NCI-H748 (cell line): ENCODE results near the gene VPS13A.
"Not testable (repeated sequence)": the region's sequence is repeated elsewhere in the genome, so short reads cannot be mapped to it uniquely, and the experiment has no call there.

Source experiments
- DNase-seq: peaks from one replicate; lab custom pipeline; 2025; ENCODE audit not compliant: unreplicated experiment; lab: John Stamatoyannopoulos, UW

Gene VPS13A

DNA sequence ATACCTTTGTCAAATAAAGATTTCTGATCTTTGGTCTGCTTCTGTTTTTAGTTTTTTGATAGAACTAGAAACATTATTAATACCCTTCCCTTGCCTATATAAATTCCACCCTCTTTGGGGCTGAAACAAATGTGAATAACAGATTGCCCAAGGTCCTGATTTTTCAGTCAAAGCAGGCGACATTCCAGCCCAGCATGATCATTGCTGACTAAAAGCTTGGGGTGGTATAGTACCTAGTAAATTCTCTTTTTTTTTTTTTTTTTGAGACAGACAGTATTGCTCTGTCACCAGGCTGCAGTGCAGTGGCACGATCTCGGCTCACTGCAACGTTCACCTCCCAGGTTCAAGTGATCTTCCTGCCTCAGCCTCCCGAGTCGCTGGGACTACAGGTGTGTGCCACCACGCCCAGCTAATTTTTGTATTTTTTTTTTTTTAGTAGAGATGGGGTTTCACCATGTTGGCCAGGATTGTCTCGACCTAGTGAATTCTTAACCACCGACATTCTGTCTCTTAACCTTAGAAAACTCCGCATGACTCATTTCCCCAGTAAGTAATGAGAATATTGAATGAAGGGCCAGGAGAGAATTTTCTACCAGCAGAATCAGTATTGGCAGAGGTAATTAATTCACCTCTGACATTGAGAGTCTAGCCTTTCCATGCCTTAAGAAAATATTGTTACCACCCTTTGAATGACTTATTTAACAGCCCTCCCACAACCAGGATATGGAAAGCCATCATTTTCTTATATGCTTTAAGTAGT lies 244.4 kb downstream of the VPS13A start:
- DNase-seq: no peak

DNA sequence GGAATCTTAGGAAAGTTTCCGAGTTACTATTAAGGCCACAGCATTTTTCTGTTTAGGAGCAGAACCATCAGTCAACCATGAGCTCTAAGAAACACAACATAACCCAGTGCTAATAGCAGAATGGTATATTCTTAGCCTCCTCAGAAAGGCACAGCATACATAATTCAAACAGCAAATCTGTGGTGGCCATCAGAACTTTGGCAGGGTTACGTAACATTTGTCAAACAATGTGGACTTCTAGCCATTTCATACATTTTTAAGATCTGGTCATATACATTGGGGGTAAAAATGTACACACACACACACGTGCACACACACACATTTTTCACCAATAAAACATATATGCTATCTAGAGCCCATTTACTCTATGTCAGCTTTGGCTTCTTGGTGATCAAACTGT lies 245.6 kb downstream of the VPS13A start:
- DNase-seq: no peak

DNA sequence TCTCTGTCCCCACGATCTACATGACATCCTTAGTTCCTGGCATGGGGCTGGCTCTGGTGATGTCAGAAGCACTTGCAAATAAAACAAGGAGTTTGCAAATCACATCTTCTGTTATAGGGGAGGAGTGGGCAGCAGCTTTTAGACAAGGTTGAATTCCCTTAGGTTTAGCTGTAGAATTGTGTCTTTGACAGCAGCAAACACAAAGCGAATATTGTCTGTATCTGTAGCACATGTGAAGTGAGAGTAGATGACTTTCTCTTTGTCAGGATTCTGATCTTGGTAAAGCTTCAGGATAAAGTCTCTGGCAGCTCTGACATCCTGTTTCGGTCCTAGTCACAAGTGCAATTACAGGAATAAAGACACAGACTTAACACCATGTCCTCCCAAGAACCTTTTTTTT lies 246.5 kb downstream of the VPS13A start:
- no peak for DNase-seq

DNA sequence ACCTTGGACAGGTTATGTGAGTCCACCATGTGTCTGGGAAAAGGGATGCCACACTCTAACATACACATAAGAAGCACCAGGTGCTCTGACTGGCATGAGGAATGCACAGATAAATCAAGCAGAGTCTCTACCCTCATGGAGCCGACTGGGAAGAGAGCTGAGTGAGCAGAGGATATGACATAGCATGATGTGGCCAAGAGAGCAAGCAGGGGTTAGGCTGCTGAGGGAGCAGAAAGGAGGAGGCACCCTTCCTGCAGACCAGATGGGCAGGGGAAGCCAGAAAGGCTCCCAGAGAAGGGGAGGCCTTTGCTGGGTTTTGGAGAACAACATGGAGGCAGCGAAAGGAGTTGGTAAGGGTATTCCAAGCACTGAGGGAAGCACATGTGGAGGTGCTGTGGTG lies 247.7 kb downstream of the VPS13A start:
- DNase-seq: no peak

DNA sequence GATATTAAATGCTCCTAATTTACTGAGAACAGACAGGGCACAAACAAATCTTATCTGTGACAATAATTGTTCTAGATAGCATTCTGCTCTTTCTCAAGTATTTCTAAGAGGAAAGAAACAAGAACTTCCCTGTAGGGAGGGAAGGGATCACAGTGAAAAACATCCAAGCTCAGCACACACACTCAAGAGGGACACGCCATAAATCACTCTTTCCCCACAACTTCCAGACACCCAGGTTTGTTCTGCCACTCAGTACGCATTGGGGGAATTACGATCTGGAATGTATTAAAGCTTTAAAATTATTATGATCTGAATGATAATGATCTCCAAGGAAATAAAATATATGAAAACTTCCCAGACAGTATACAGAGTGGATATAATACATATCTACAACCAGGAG lies 249.4 kb downstream of the VPS13A start:
- no peak for DNase-seq

DNA sequence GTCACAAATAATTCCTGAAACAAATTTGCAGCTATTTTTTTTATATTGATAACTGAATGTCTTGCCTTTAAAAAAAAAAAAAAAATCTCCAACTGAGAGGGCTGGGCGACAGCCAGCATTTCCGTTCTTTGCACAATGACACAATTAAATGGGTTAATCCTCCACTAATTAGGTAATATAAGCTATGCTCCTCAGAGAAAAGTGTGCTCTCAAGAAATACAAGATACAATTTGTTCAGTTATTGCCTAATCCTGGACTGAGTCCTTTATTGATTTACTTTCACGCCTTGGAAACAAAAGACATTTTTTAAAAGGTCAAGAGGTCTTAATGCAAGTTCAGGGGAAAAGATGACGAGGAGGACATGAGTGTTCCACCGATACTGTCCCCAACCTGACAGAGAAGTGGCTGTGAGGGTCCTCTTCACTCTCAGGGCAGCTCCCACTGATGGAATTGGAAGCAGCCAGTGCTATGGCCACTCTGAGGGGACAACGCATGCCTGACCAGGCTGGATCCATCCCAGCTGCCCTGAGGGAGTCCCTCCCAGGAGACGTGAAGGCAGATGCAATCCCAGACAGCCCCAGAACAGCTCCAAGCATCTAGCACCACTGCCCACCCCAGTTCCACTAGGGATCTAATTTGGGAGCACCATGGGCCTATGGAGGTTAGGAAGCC lies 250.1 kb downstream of the VPS13A start:
- DNase-seq: no peak

DNA sequence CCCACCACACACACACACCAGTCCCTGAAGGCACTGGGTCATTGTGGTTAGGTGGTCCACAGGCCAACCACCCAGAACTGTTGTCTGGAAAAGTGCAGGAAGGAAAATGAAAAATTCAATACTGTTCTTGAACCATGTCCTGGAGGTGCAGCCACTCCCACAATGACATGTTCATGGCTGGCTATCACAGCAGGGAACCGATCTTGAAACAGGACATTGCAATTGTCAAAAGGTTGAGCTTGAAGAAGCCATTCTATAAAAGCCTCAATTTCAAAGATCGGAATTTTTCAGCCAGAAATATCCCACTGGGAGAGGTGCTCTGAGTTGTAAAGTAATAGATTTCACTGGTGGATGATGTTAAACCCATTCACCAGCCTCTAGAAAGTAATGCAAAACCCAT lies 252.6 kb downstream of the VPS13A start:
- no peak for DNase-seq

DNA sequence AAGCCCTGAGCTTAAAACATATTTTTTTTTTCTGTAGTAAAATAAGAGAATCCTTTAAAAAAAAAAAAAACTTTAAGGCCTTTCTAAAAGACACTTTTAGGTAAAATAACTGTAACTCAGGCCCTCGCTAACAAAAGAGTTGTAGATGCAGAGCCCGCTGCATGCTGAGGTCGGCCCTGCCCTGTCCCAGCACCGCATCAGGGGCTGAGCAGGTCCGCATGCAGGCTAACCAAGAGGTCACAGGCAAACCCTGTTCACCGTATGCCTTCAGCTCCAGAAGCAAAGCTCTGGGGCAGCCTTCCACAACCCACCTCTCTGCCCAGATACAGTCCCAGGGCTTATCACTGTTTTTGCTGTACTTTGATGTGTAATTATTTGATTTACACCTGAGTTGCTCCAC lies 254.7 kb downstream of the VPS13A start:
- no peak for DNase-seq

DNA sequence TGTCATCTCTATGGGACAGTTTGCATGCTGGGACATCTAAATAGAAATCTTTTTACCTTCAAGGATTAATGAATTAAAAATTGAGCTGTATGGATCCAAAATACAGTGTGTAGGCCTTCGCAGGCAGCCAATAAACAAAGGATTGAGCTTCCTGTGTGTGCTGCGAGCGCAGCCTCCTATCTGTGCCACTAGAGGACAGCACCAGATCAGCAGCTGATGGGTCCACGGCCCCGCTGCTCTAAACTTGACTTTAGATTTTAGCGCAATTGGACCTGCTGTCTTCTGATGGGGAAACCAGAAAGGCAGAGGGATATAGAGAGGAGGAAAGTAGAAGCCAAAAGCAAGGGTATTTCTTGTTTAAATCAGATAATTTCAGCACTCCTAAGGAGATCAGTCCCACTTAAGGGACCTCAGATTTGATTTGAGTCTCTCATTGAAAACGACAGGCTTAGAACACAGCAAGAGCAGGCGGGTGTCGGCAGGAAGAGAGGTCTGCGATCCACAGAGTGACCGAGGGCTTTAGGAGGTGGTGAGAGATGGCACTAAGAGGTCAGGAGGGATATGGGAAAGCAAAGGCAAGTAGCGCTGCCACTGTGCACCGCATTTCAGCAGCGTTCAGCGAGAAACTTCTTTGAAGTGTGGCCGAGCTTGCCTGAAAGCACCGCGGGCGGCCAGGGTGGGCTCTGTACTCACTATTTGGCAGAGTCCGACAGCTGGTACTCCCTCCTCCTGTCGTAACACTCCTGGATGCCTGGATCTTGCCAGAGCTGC lies 256.5 kb downstream of the VPS13A start:
- peak; percentile 74 for DNase-seq

DNA sequence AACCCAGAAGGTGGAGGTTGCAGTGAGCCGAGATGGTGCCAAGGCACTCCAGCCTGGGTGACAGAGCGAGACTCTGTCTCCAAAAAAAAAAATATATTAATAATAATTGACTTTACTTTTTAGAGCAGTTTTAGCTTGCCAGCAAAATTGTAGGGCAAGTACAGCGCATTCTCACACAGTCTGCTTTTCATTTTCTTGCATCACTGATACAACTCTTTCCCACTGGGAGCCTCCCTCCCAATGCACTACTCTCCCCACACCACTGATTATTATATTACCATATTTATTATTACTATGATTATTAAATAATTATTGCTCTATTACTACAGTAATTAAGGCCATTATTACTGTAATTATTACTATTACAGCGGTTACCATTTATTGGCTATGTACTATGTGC lies 257.9 kb downstream of the VPS13A start:
- DNase-seq: no peak

DNA sequence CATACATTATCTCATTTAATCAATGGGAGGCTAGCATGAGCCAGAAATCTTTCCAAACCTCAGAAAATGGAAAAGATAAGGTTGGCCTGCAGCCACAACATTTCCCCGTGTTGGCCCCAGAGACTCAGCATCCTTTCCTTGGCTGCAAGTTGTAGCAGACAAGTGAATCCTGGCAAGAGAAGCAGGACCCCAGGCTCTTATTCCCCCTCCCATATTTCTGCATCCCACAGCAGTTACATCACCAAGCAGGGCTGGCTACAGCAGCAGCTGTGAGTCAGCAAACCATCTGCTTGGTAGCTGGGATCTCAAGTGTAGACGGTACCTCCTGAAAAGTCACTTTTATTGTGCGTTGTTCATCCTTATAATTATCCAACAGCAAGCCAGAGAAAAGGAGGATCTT lies 258.4 kb downstream of the VPS13A start:
- no peak for DNase-seq

DNA sequence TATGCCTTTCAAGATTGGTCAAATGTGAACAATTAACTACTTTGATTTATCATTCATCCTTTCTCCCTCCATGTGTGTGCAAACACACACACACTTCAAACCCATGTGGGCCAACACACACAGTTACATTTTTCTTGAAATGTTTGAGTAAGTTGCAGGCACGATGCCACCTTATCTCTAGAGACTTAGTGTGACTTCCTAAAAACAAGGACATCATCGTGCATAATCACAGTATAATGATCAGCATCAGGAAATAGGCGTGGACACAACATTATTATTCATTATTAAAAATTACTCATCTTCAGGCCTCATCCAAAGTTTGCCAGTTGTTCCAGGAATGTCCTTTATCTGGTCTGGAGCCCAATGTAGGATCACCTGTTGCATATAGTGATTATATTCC lies 261.3 kb downstream of the VPS13A start:
- no peak for DNase-seq

DNA sequence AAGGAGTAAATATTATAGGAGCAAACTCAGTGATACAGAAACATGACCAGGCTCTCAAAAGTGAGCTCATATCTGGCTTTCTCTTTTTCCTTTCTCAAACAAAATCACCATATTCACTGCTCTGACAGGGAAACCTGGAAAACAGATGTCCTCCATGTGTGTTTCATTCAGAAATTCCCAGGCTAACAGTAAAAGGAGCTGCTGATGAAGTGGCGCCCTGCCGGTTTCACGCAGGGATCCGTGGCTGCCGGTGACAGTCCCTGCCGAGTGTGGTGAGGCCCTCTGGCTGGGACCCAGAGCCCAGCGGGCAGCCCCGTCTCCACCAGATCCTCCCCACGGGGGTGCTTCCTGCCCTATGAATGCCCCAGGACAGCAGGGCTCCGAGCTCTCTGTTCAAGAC lies 262.7 kb downstream of the VPS13A start:
- peak; percentile 49 for DNase-seq

DNA sequence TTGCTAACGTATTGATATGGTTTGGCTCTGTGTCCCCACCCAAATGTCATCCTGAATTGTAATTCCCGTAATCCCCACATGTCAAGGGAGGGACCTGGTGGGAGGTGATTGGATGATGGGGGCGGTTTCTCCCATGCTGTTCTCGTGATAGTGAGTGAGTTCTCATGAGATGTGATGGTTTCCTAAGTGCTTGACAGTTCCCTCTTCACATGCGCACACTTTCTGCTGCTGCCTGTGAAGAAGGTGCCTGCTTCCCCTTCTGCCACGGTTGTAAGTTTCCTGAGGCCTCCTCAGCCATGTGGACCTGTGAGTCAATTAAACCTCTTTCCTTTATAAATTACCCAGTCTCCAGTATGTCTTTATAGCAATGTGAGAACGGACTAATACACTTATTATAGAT lies 263.8 kb downstream of the VPS13A start:
- DNase-seq: not testable (repeated sequence)

DNA sequence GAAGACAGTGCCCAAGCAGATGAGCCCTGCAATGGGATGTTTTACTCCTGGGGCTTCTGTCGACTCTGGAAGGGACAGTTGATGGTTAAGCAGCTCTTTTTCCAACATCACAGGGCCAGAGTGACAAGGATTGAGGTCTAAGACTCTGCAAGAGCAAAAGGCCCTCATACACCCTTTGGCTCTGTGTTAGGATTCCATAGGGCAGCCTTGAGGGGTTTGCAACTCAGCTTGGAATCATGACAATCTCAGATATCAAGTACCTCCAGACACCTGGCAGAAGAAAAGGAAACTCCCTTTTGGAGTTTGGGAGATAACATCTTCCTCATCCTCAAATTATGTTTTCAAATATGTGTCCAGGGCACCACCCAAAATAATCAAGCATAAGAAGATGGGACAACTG lies 265.1 kb downstream of the VPS13A start:
- DNase-seq: no peak

DNA sequence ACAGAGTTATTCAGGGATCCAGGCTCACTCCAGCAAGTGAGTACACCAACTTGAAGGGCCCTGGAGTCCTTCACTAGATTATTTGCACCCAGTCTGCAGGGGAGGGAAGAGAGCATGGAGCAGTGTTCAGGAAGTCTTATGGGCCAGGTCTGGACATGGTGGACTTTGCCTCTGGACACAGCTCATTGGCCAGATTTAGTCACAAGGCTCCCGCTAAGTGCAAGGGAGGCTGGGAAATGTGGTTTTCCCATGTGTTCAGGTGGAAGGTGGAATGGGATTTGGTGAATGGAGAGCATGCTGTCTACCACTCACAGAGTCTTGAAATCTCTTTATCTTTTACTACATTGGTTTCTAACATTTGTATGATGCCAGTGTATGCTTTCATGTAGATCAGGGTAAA lies 270.3 kb downstream of the VPS13A start:
- no peak for DNase-seq

DNA sequence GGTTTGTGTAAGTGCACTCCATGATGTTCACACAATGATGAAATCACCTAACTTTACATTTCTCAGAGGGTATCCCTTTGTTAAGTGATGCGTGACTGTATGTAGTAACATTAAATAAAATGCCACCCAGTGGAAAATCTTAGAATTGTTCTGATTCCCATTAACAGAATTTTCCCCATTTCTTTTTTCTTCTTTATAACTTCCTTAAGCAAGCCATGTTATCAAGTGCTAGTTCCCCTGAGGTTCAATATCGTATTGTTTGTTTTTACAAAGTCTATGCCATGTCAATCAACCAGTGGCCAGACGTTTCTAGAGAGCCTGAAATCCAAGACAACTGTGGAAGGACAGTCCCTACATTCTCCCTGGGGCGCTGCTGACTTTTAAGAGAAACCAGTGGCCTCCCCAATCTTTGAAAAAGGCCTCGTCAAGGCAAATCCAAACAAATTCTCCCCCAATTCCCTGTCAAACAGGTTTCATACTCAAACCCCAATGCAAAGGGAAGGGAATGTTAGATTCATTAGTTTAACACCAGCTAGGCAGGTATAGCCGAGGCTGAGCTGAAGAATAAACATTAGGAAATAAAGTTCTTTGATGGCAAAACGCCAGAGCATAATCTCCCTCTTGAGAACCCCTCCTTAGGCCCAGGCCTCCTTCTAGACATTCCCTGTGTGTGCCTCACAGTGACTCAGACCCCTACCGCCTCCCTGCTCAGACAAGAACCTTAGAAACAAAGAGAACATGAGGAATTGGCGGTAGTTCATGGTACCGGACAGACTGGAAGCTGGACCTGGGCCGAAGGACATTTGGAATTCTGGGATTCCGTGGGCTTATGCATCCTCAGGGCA lies 272.1 kb downstream of the VPS13A start:
- no peak for DNase-seq

DNA sequence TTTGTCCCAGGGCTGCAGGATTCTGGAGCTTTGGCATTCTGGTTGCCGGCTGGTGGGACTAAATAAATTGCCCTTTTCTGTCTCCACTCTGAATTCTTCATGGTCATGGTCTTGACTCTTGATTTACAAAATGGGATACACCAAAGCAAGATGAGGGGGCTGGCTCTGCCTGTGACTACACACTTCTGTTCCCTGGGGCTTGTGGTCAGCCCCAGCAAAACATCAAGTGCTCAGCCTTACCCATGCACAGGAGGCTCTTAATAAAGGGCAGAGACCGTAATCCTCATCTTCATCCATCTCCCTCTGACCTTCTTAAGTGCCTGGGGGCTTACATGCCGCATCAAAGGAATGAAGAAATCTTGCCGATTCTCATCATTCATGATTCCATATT lies 272.7 kb downstream of the VPS13A start:
- no peak for DNase-seq

DNA sequence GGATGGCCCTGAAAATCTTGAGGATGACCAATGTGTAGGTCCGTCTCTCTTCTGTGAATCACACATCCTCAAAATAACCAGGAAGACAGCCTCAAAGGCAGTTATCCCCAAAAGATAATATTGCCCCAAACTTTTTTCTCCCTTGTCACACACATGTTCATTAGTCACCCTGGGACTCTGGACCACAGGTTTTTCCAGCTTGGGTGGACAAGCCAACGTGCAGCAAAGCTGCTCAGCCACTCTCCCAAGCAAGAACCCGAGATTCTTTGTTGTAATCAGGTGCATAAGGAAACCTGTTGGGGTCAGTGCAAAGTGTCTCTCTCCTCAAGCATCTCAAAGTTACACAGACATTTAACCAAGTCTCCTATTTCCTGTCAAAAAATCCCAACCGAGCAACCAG lies 274.2 kb downstream of the VPS13A start:
- DNase-seq: no peak

DNA sequence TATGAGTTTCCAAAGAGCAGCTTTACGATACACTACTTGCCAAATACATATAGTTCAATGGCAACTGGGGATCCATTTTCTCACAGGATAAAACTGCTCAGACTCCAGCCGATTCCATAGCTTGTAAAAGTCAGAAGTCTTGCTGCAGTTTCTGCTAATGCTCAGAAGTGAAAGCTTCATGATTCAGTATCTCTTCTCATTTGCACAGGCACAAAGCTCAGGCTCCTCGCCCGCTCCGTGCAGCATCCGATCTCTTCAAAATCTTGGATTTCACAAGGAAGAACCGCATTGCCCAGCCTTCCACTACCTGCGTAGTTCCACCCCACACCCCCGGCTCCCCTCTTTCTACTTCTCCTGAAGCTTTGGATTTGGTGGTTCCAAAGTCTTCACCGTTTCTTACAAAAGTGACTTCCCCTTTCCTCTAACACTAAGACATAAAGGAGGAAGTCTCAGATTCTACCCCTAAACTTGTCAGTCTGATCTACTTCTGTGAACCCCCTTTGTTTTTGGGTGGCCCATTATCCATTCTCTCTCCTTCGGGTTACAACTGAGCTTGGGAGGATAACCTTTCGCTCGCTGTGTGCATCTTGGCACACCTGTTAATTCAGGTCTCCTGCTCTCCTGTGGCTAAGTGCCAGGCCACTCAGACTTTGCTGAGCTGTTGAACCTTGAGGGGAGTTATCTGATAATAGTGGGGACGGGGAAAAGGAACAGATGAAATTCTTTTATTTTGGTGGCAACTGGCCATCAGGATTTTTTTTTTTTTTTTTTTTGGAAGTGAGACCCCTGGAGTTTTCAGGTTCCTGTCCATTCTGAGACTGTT lies 276.7 kb downstream of the VPS13A start:
- DNase-seq: no peak
